Endothelial cell of umbilical vein (primary cell): ENCODE results near the gene MAP1LC3B.

Experiments
- EZH2 ChIP-seq: IDR thresholded peaks from 2 replicates; pipeline ENCODE4 v1.6.1; 2012; ENCODE audit warnings: borderline replicate concordance, low read depth, mild to moderate bottlenecking, moderate library complexity, low read length, inconsistent platforms; ENCODE audit not compliant: severe bottlenecking
- MAX ChIP-seq: IDR thresholded peaks from 2 replicates; pipeline ENCODE4 v1.6.1; 2011; ENCODE audit not compliant: insufficient read depth, insufficient read length
- POLR2A ChIP-seq: IDR thresholded peaks from 2 replicates; pipeline ENCODE4 v1.6.1; 2012; ENCODE audit warnings: low read depth, mild to moderate bottlenecking, control low read depth, low read length
- TF ChIP-seq, protein P1 (sequence below), 2 donors: IDR thresholded peaks; 1 replicate in 1 of 2; 2 replicates in 1 of 2; pipeline ENCODE4 v1.5.1; 2011; ENCODE audit warnings: low read length in 2 of 2, mild to moderate bottlenecking in 2 of 2, moderate library complexity in 2 of 2, control low read depth in 1 of 2, inconsistent platforms in 1 of 2, low read depth in 1 of 2; ENCODE audit not compliant: insufficient read depth in 1 of 2; ENCODE audit errors: extremely low read depth in 1 of 2

DNA sequence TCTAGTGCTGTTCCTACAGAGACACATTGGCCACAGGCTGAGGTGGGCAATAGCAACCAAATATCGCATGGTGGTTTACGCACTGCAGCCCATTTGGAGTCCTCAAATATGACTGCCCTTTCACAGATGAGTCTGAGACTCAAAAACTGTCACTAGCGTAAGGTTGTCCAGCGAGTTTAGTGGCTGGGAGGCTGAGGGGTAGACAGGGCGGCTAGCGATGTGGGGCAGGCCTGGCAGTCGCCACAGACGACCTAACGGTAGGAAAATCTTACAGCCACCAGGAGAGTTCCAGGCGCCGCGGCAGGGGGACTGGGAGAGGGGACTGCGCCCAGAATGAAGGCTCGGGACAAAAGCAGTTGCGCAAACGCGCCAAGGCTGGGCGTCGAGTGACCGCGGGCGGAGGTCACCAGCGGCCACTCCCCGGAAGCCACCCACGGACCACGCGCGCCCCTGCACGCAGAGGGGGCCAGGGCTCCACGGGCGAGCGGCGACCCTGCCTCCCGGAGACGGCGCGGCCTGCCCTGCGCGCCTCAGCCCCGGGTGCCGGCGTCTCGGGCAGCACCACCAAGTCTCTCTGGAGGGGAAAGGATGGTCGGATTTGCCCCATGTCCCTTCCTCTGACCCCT lies 699 bp upstream of the MAP1LC3B start:
- TF ChIP-seq, protein P1, sequence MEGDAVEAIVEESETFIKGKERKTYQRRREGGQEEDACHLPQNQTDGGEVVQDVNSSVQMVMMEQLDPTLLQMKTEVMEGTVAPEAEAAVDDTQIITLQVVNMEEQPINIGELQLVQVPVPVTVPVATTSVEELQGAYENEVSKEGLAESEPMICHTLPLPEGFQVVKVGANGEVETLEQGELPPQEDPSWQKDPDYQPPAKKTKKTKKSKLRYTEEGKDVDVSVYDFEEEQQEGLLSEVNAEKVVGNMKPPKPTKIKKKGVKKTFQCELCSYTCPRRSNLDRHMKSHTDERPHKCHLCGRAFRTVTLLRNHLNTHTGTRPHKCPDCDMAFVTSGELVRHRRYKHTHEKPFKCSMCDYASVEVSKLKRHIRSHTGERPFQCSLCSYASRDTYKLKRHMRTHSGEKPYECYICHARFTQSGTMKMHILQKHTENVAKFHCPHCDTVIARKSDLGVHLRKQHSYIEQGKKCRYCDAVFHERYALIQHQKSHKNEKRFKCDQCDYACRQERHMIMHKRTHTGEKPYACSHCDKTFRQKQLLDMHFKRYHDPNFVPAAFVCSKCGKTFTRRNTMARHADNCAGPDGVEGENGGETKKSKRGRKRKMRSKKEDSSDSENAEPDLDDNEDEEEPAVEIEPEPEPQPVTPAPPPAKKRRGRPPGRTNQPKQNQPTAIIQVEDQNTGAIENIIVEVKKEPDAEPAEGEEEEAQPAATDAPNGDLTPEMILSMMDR (IDR thresholded peaks at IDR 0.05; ENCODE audit: extremely low read depth in 1 of 2, insufficient read depth in 1 of 2, low read depth in 1 of 2, low read length in 2 of 2) = no peak
- TF ChIP-seq EZH2 = no peak
- no peak for TF ChIP-seq MAX
- TF ChIP-seq POLR2A = peak; percentile 0
